ENCODE data around the gene FHOD3.

GRCh38 chr18:36499938-36500337, 202.4 kb downstream of the FHOD3 start:
- TF ChIP-seq CTCF (IDR thresholded peaks at IDR 0.05; ENCODE audit: low read depth, low read length) (no peak), POLR2A (IDR thresholded peaks at IDR 0.05; ENCODE audit: extremely low read depth, insufficient read length) (no peak), MAX (IDR thresholded peaks at IDR 0.05; ENCODE audit: low read depth, low read length) (no peak), MYC (IDR thresholded peaks at IDR 0.05; ENCODE audit: low read depth, low read length) (no peak)
